D721Med (cell line): ENCODE data around the gene SLC30A10.
"Not testable (repeated sequence)": the region's sequence is repeated elsewhere in the genome, so short reads cannot be mapped to it uniquely, and the experiment has no call there.

ENCODE experiments used
- DNase-seq: peaks from one replicate; pipeline ENCODE4 v3.0.0; 2011; ENCODE audit warnings: low spot score; ENCODE audit not compliant: insufficient read length
- FAIRE-seq: peaks from 2 replicates; lab custom pipeline; 2011; peaks lifted over from hg19 to GRCh38; lab: Jason Lieb, UNC
- TF ChIP-seq, protein P1 (sequence below): IDR thresholded peaks from 2 replicates; pipeline ENCODE4 v1.5.1; 2012; ENCODE audit warnings: mild to moderate bottlenecking, control low read depth; ENCODE audit not compliant: insufficient read depth; ENCODE audit errors: missing control alignments

Gene SLC30A10

GRCh38 chr1:219885680-219886079 is 42.7 kb downstream of the SLC30A10 start:
- FAIRE-seq (peak; percentile 21), DNase-seq (no peak)
- TF ChIP-seq, protein P1, sequence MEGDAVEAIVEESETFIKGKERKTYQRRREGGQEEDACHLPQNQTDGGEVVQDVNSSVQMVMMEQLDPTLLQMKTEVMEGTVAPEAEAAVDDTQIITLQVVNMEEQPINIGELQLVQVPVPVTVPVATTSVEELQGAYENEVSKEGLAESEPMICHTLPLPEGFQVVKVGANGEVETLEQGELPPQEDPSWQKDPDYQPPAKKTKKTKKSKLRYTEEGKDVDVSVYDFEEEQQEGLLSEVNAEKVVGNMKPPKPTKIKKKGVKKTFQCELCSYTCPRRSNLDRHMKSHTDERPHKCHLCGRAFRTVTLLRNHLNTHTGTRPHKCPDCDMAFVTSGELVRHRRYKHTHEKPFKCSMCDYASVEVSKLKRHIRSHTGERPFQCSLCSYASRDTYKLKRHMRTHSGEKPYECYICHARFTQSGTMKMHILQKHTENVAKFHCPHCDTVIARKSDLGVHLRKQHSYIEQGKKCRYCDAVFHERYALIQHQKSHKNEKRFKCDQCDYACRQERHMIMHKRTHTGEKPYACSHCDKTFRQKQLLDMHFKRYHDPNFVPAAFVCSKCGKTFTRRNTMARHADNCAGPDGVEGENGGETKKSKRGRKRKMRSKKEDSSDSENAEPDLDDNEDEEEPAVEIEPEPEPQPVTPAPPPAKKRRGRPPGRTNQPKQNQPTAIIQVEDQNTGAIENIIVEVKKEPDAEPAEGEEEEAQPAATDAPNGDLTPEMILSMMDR, result no peak

DNA sequence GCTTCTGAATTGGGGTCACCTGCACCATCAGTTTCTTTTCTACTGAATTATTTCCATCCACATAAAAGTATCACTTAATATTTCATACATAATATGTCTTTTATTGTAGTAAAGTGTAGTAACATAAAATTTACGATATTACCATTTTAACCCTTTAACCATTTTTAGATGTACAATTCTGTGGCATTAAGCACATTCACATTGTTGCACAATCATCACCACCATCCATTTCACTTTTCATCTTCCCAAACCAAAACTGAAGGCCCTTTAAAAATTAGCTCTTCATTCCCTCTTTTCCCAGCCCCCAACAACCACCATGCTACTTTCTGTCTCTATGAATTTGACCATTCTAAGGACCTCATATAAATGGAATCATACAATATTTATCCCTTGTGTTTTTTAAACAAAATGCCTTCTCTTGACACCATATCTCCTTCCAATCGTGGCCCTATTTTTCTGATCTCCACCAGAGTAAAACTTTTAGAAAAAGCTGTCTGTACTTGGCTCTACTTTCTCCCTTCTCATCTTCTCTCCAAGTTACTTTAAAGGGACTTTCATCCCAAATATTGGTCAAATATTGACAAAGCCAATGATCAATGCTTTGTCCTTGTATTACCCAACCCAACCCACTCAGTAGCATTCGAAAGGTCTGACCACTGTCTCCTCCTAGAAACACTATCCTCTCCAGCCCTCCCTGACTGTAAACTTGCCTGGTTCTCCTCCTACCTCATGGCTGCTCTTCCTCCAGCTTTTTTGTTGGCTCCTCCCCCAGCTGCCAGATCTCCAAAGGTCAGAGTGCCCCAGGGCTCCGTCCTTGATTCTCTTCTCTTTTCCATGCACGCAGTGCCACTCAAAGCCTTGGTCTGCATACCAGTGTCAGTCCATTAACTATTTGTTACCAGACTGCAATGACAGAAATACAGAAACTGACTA is 44.7 kb downstream of the SLC30A10 start:
- TF ChIP-seq, protein P1, result no peak
- no peak for FAIRE-seq
- DNase-seq, result no peak

DNA sequence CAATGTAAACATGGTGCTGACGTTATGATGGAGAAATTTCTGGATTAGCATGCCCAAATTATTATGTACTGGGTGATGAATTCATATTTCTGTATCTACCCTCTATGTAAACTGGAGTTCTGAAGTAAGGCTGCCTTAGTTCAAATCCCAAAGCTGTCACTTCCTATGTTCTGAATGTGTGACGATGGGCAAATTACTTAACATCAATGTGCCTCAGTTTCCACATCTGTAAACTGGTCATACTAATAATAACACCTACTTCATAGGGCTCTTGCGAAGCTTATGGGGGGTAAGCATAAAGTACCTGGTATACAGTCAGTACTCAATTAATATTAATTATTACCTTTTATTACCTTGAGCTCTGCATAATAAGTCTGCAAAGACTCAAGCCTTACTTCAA is 45.6 kb downstream of the SLC30A10 start:
- no peak for DNase-seq
- TF ChIP-seq, protein P1, result no peak
- peak; percentile 64 for FAIRE-seq

DNA sequence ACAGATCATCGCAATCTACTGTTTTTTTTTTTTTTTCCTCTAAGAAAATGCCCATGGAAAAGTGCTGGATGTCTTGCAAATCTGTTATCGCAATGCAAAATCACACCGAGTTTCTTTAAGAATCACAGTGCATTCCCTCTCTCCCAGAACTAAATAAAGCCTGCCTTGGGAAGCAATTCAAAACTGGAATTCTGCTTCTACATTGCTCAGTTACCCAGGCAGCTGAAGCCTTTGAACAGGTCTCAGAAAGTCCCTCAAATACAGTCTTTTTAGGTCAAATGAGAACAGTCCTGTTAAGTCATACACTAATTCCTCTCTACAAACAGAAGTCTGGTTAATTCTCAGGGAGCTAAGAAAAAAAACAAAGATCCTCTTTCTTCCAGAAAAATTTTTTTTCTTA is 46.3 kb downstream of the SLC30A10 start:
- FAIRE-seq (peak; percentile 83), DNase-seq (no peak)
- TF ChIP-seq, protein P1, result no peak

DNA sequence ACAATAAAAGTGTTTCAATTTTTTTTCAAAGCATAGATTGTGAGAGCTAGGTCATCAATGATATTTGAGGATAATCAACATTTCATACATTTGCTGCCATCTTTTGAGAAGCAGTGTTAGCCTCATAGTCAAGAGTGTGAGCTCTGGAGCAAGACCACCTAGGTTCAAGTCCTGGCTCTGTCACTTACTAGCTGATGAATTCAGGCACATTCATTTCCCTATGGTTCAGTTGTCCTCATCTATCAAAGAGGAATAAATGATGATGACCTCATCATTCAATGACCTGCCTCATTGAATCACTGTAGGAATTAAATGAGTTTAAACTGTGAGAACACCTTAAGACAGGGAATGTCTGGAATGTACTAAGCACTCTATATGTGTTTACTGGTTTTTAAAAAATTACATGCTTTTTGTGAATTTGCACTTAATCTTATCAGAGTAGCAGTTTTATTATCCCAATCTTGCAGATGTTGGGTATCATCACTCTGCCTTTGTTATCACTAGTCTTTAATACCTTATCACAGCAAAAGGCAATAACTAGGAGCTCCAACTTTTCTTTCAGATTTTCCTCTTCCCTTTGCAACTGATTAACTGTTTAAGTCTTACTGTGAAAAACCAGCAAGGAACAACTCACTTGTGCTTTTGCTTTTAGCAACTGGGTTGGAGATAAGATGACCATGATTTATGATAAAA is 47.4 kb downstream of the SLC30A10 start:
- DNase-seq (no peak), FAIRE-seq (peak; percentile 81)
- TF ChIP-seq, protein P1, result no peak

GRCh38 chr1:219876798-219877209 is 51.6 kb downstream of the SLC30A10 start:
- FAIRE-seq (peak; percentile 11), DNase-seq (no peak)
- TF ChIP-seq, protein P1, result peak; percentile 48

GRCh38 chr1:219875860-219876259 is 52.5 kb downstream of the SLC30A10 start:
- TF ChIP-seq, protein P1, result no peak
- DNase-seq (no peak), FAIRE-seq (no peak)

DNA sequence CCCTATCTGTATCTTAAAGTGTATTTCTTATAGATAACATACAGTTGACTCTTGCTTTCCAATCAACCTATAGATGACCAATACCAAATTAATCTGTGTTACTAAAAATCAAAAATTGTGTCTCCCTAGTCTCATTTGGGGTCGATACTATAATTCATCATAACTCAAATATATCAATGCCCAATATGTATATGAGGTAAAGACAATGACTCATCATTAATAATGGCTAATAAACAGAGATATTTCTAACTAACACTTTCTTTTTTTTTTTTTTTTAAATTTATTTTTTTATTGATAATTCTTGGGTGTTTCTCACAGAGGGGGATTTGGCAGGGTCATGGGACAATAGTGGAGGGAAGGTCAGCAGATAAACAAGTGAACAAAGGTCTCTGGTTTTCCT is 55.8 kb downstream of the SLC30A10 start:
- DNase-seq, result not testable (repeated sequence)
- peak; percentile 93 for FAIRE-seq
